ENCODE measurements around the gene SLC24A3. TPM values are rescaled to one million over a fixed set of nuclear protein-coding genes. Genes with fewer than 3 reads are reported as not detected.

SLC24A3 gene
- total RNA-seq, 1 donor from 2014 or later: 0.10 TPM

GRCh38 chr20:19644085-19644484, 431.6 kb downstream of the SLC24A3 start:
- TF ChIP-seq CTCF (IDR thresholded peaks at IDR 0.05): no peak

GRCh38 chr20:19646963-19647362, 434.5 kb downstream of the SLC24A3 start:
- DNase-seq (ENCODE audit: low spot score): no peak
- Mint-ChIP-seq H3K36me3 (ENCODE audit: low read depth) (no peaks in the 10 kb centered on the region), H3K27ac (ENCODE audit: unreplicated experiment) (no peak overlapping the region), H3K4me1 (ENCODE audit: low read depth) (no peaks in the 10 kb centered on the region), H3K9me3 (ENCODE audit: low read depth) (peaks cover 8% of the 10 kb centered on the region), H3K4me3 (ENCODE audit: unreplicated experiment) (no peak overlapping the region), H3K27me3 (ENCODE audit: low read depth) (peaks cover 28% of the 10 kb centered on the region)
- TF ChIP-seq CTCF (IDR thresholded peaks at IDR 0.05): no peak

More at GRCh38 chr20:19644085-19644484, 431.6 kb downstream of the SLC24A3 start:
- no peak overlapping the region for H3K27ac Mint-ChIP-seq (ENCODE audit: unreplicated experiment)
- no peaks in the 10 kb centered on the region for H3K4me1 Mint-ChIP-seq (ENCODE audit: low read depth)
- DNase-seq (ENCODE audit: low spot score): no peak
- H3K9me3 Mint-ChIP-seq (ENCODE audit: low read depth): no peaks in the 10 kb centered on the region
- no peaks in the 10 kb centered on the region for H3K36me3 Mint-ChIP-seq (ENCODE audit: low read depth)
- H3K27me3 Mint-ChIP-seq (ENCODE audit: low read depth): peaks cover 30% of the 10 kb centered on the region
- no peak overlapping the region for H3K4me3 Mint-ChIP-seq (ENCODE audit: unreplicated experiment)

GRCh38 chr20:19648024-19648423, 435.6 kb downstream of the SLC24A3 start:
- peaks cover 8% of the 10 kb centered on the region for H3K9me3 Mint-ChIP-seq (ENCODE audit: low read depth)
- no peaks in the 10 kb centered on the region for H3K36me3 Mint-ChIP-seq (ENCODE audit: low read depth)
- no peaks in the 10 kb centered on the region for H3K4me1 Mint-ChIP-seq (ENCODE audit: low read depth)
- H3K27ac Mint-ChIP-seq (ENCODE audit: unreplicated experiment): no peak overlapping the region
- no peak overlapping the region for H3K4me3 Mint-ChIP-seq (ENCODE audit: unreplicated experiment)
- no peak for DNase-seq (ENCODE audit: low spot score)
- peaks cover 19% of the 10 kb centered on the region for H3K27me3 Mint-ChIP-seq (ENCODE audit: low read depth)
- no peak for TF ChIP-seq CTCF (IDR thresholded peaks at IDR 0.05)

- Mint-ChIP-seq H3K4me3 (ENCODE audit: unreplicated experiment) (no peak overlapping the region), H3K36me3 (ENCODE audit: low read depth) (no peaks in the 10 kb centered on the region), H3K4me1 (ENCODE audit: low read depth) (no peaks in the 10 kb centered on the region), H3K27me3 (ENCODE audit: low read depth) (peaks cover 11% of the 10 kb centered on the region), H3K27ac (ENCODE audit: unreplicated experiment) (no peak overlapping the region), H3K9me3 (ENCODE audit: low read depth) (peaks cover 8% of the 10 kb centered on the region)
- DNase-seq (ENCODE audit: low spot score): no peak
- TF ChIP-seq CTCF (IDR thresholded peaks at IDR 0.05): no peak
Measured at GRCh38 chr20:19649041-19649440, 436.6 kb downstream of the SLC24A3 start.

GRCh38 chr20:19652591-19653026, 440.2 kb downstream of the SLC24A3 start:
- H3K36me3 Mint-ChIP-seq (ENCODE audit: low read depth): no peaks in the 10 kb centered on the region
- H3K9me3 Mint-ChIP-seq (ENCODE audit: low read depth): peaks cover 8% of the 10 kb centered on the region
- H3K27ac Mint-ChIP-seq (ENCODE audit: unreplicated experiment): no peak overlapping the region
- no peak overlapping the region for H3K4me3 Mint-ChIP-seq (ENCODE audit: unreplicated experiment)
- DNase-seq (ENCODE audit: low spot score): no peak
- no peaks in the 10 kb centered on the region for H3K4me1 Mint-ChIP-seq (ENCODE audit: low read depth)
- peaks cover 24% of the 10 kb centered on the region for H3K27me3 Mint-ChIP-seq (ENCODE audit: low read depth)
- no peak for TF ChIP-seq CTCF (IDR thresholded peaks at IDR 0.05)

Data from chondrocyte (in vitro differentiated cells).